ENCODE measurements around the gene RHBDL2.

DNA sequence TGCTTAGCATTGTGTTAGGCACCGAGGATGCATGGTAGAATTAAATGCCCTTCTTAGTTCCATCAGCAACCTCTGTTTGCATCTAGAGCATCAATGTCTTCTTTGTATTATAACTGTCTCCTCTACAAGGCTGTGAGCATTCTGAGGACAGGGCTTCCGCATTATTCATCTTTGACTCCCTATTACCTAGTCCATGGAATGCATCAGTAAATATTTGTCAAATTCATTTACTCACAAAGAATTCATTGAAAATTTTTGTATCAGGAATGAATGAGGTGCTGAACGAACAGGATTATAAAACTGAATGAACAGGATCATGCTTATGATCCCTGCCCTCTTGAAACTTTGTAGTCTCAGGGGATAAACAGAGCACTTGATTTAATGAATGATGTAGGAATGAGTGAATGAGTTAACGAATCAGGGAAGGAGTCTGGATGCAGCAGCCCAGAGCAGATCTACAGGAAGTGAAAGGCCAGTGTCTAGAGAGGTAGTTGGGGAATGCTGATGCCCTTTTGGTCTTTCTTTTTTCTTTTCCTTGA is 2.8 kb downstream of the RHBDL2 start:
- TF ChIP-seq EZH2 (IDR thresholded peaks at IDR 0.05; ENCODE audit: borderline replicate concordance, insufficient read depth, low read length, poor library complexity, severe bottlenecking) (no peak), SMC3 (conservative IDR thresholded peaks at IDR 0.05; ENCODE audit: poor library complexity) (no peak), EP300 (conservative IDR thresholded peaks at IDR 0.05; ENCODE audit: poor library complexity, severe bottlenecking) (no peak), POLR2AphosphoS5 (IDR thresholded peaks at IDR 0.05) (no peak), RAD21 (conservative IDR thresholded peaks at IDR 0.05) (no peak), TAF1 (IDR thresholded peaks at IDR 0.05; ENCODE audit: low read depth) (no peak), MXI1 (conservative IDR thresholded peaks at IDR 0.05; ENCODE audit: poor library complexity, severe bottlenecking) (no peak)
- TF ChIP-seq, protein P1, sequence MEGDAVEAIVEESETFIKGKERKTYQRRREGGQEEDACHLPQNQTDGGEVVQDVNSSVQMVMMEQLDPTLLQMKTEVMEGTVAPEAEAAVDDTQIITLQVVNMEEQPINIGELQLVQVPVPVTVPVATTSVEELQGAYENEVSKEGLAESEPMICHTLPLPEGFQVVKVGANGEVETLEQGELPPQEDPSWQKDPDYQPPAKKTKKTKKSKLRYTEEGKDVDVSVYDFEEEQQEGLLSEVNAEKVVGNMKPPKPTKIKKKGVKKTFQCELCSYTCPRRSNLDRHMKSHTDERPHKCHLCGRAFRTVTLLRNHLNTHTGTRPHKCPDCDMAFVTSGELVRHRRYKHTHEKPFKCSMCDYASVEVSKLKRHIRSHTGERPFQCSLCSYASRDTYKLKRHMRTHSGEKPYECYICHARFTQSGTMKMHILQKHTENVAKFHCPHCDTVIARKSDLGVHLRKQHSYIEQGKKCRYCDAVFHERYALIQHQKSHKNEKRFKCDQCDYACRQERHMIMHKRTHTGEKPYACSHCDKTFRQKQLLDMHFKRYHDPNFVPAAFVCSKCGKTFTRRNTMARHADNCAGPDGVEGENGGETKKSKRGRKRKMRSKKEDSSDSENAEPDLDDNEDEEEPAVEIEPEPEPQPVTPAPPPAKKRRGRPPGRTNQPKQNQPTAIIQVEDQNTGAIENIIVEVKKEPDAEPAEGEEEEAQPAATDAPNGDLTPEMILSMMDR (IDR thresholded peaks at IDR 0.05; ENCODE audit: poor library complexity, severe bottlenecking): no peak
- TF ChIP-seq, protein P2, sequence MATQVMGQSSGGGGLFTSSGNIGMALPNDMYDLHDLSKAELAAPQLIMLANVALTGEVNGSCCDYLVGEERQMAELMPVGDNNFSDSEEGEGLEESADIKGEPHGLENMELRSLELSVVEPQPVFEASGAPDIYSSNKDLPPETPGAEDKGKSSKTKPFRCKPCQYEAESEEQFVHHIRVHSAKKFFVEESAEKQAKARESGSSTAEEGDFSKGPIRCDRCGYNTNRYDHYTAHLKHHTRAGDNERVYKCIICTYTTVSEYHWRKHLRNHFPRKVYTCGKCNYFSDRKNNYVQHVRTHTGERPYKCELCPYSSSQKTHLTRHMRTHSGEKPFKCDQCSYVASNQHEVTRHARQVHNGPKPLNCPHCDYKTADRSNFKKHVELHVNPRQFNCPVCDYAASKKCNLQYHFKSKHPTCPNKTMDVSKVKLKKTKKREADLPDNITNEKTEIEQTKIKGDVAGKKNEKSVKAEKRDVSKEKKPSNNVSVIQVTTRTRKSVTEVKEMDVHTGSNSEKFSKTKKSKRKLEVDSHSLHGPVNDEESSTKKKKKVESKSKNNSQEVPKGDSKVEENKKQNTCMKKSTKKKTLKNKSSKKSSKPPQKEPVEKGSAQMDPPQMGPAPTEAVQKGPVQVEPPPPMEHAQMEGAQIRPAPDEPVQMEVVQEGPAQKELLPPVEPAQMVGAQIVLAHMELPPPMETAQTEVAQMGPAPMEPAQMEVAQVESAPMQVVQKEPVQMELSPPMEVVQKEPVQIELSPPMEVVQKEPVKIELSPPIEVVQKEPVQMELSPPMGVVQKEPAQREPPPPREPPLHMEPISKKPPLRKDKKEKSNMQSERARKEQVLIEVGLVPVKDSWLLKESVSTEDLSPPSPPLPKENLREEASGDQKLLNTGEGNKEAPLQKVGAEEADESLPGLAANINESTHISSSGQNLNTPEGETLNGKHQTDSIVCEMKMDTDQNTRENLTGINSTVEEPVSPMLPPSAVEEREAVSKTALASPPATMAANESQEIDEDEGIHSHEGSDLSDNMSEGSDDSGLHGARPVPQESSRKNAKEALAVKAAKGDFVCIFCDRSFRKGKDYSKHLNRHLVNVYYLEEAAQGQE (IDR thresholded peaks at IDR 0.05; ENCODE audit: borderline replicate concordance): no peak
